Measurements from ENCODE around the gene KDM7A. TPM values are rescaled to one million over a fixed set of nuclear protein-coding genes. Genes with fewer than 3 reads are reported as not detected.
A peak's percentile ranks its signal among the peaks of the same experiment; 100 is the strongest.

Gene KDM7A
- total RNA-seq, 6 experiments from 2014 or later = 0.97 to 2.2 (median 1.2) TPM

- Mint-ChIP-seq H3K9me3 (no peaks in the 10 kb centered on the region), H3K27me3 (ENCODE audit: insufficient read depth) (peaks cover 2% of the 10 kb centered on the region; the same call in 1 of the 2 replicates), H3K4me1 (ENCODE audit: low read depth) (peaks cover 7% of the 10 kb centered on the region), H3K36me3 (ENCODE audit: low read depth) (no peaks in the 10 kb centered on the region), H3K4me3 (no peak overlapping the region), H3K27ac (no peak overlapping the region)
- TF ChIP-seq CTCF (IDR thresholded peaks at IDR 0.05) = no peak
- no peak for DNase-seq
Measured at GRCh38 chr7:140082770-140083169, 94.0 kb downstream of the KDM7A start.

DNA sequence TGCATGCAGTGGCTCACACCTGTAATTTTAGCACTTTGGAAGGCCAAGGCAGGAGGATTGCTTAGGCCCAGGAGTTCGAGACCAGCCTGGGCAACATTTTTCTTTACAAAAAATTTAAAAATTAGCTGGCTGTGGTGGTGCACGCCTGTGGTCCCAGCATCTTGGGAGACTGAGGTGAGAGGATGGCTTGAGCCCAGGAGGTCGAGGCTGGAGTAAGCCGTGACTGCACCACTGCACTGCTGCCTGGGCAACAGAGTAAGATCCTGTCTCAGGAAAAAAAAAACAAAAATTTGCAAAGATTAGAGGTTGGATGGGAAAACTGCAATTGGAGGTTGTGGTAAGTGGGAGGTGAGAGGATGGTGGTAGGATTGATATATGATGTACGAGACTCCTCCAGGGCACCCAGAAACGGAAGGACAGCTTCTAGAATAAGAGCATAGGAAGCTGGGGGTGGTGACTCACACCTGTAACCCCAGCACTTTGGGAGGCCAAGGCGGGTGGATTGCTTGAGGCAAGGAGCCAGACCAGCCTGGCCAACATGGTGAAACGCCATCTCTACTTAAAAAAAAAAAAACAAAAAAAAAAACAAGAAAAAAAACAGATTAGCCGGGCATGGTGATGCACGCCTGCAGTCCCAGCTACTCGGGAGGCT lies 94.9 kb downstream of the KDM7A start:
- Mint-ChIP-seq H3K4me1 (ENCODE audit: low read depth) (peaks cover 7% of the 10 kb centered on the region), H3K36me3 (ENCODE audit: low read depth) (no peaks in the 10 kb centered on the region), H3K27me3 (ENCODE audit: insufficient read depth) (peaks cover 2% of the 10 kb centered on the region; the same call in 1 of the 2 replicates), H3K4me3 (no peak overlapping the region), H3K9me3 (no peaks in the 10 kb centered on the region), H3K27ac (no peak overlapping the region)
- TF ChIP-seq CTCF (IDR thresholded peaks at IDR 0.05) = no peak
- DNase-seq = no peak

- TF ChIP-seq CTCF (IDR thresholded peaks at IDR 0.05) = no peak
- Mint-ChIP-seq H3K36me3 (ENCODE audit: low read depth) (no peaks in the 10 kb centered on the region), H3K4me3 (no peak overlapping the region), H3K27me3 (ENCODE audit: insufficient read depth) (peaks cover 6% of the 10 kb centered on the region; the same call in 1 of the 2 replicates), H3K9me3 (no peaks in the 10 kb centered on the region), H3K4me1 (ENCODE audit: low read depth) (peaks cover 7% of the 10 kb centered on the region), H3K27ac (no peak overlapping the region)
- DNase-seq = no peak
Measured at GRCh38 chr7:140080919-140081318, 95.9 kb downstream of the KDM7A start.

- H3K36me3 Mint-ChIP-seq (ENCODE audit: low read depth) = no peaks in the 10 kb centered on the region
- no peak overlapping the region for H3K27ac Mint-ChIP-seq
- peaks cover 9% of the 10 kb centered on the region for H3K4me1 Mint-ChIP-seq (ENCODE audit: low read depth)
Measured at GRCh38 chr7:140079121-140079536, 97.7 kb downstream of the KDM7A start.

DNA sequence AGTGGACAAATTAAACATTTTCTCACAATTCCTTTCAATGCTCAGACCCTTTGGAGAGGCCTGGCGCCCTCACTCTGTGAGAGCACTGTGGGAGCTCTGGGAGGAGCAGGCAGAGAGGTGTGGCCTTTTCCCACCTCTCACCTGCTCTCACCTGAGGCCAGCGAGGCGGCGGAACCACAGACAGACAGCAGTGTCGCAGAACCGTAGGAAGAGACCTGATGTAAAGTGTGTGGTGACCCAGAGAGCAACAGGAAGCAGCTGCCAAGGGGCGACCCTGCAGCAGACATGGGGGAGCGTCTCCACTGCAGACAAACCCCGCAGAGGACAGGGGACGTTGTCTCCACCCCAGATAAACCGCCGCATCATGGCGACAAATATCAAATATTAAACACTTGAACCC lies 98.4 kb downstream of the KDM7A start:
- no peak for DNase-seq
- Mint-ChIP-seq H3K36me3 (ENCODE audit: low read depth) (no peaks in the 10 kb centered on the region), H3K9me3 (no peaks in the 10 kb centered on the region), H3K27ac (no peak overlapping the region), H3K27me3 (ENCODE audit: insufficient read depth) (peaks cover 11% of the 10 kb centered on the region; the same call in 1 of the 2 replicates), H3K4me1 (ENCODE audit: low read depth) (peaks cover 9% of the 10 kb centered on the region), H3K4me3 (no peak overlapping the region)
- no peak for TF ChIP-seq CTCF (IDR thresholded peaks at IDR 0.05)

More at GRCh38 chr7:140079121-140079536, 97.7 kb downstream of the KDM7A start:
- no peak overlapping the region for H3K4me3 Mint-ChIP-seq
- DNase-seq = peak; percentile 57
- peaks cover 11% of the 10 kb centered on the region; the same call in 1 of the 2 replicates for H3K27me3 Mint-ChIP-seq (ENCODE audit: insufficient read depth)
- peak; percentile 40 for TF ChIP-seq CTCF (IDR thresholded peaks at IDR 0.05)
- no peaks in the 10 kb centered on the region for H3K9me3 Mint-ChIP-seq
